ENCODE results near the gene ARHGAP26. TPM values are rescaled to one million over a fixed set of nuclear protein-coding genes. Genes with fewer than 3 reads are reported as not detected.
A peak's percentile ranks its signal among the peaks of the same experiment; 100 is the strongest.

ARHGAP26 gene
- total RNA-seq, 4 donors from 2014 or later, result 11.1 to 36.1 (median 21.8) TPM

DNA sequence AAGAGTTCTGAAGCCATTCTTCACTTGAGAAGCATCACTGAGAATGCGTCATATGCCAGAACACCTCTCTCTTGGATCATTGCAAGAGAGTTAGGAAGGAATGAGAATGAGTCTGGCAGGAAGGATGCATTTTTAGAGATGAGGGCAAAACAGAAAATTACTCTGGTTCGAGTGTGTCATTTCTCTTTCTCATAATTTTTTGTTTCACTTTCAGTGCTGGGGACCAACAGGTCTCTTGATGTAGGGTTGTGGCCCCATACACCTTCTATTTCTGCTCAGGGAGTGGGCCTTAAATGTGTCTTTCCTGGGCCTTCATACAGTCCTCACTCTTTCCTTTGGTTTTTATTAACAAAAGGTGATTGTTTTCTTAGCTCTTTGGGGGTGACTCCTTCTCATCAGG is 330.9 kb downstream of the ARHGAP26 start:
- Histone ChIP-seq H3K27me3 (no peaks in the 10 kb centered on the region), H3K4me3 (no peak overlapping the region), H3K9me3 (no peaks in the 10 kb centered on the region), H3K4me1 (peaks cover 27% of the 10 kb centered on the region), H3K36me3 (no peaks in the 10 kb centered on the region), H3K27ac (no peak overlapping the region)
- no peak for DNase-seq (ENCODE audit: low spot score in 2 of 2)
- TF ChIP-seq, protein P1, sequence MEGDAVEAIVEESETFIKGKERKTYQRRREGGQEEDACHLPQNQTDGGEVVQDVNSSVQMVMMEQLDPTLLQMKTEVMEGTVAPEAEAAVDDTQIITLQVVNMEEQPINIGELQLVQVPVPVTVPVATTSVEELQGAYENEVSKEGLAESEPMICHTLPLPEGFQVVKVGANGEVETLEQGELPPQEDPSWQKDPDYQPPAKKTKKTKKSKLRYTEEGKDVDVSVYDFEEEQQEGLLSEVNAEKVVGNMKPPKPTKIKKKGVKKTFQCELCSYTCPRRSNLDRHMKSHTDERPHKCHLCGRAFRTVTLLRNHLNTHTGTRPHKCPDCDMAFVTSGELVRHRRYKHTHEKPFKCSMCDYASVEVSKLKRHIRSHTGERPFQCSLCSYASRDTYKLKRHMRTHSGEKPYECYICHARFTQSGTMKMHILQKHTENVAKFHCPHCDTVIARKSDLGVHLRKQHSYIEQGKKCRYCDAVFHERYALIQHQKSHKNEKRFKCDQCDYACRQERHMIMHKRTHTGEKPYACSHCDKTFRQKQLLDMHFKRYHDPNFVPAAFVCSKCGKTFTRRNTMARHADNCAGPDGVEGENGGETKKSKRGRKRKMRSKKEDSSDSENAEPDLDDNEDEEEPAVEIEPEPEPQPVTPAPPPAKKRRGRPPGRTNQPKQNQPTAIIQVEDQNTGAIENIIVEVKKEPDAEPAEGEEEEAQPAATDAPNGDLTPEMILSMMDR (IDR thresholded peaks at IDR 0.05), result no peak
- no peak for TF ChIP-seq EP300 (IDR thresholded peaks at IDR 0.05)
- no peak for TF ChIP-seq POLR2A (IDR thresholded peaks at IDR 0.05)
- TF ChIP-seq POLR2AphosphoS5 (IDR thresholded peaks at IDR 0.05), result no peak
- 82% methylated on average over 2 of the region's 2 CpGs for WGBS

DNA sequence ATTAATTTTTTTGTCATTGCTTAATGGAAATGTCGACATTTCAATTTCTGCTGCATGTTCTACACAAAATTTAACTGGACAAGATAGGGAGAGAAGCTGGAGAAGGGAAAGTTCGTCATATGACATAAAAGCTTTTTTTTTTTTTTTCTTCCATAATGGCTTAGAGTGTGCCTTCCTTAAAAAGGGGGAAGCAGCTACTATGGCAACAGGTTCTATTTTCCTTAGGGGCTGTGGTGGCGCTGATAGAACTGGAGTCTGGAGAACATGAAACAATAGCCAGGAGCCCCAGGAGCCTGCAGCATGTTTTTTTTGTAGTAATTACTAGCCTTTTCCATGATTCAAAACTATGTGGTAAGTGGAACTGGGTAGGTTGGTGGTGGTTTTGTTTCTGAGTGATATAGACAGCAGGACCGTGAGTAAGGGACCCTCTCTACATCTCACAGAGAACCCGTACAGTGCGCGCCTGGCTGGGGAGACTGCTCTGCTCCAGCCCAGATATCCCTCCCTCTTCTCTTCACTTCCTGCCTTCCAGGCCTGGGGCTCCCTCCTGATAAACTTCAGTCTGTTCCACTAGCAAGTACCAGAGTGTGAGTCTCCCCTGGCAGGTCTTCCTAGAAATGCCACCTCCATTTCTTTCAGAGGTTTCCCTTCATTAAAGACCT is 331.7 kb downstream of the ARHGAP26 start:
- WGBS, result 75% methylated on average over 7 of the region's 7 CpGs

DNA sequence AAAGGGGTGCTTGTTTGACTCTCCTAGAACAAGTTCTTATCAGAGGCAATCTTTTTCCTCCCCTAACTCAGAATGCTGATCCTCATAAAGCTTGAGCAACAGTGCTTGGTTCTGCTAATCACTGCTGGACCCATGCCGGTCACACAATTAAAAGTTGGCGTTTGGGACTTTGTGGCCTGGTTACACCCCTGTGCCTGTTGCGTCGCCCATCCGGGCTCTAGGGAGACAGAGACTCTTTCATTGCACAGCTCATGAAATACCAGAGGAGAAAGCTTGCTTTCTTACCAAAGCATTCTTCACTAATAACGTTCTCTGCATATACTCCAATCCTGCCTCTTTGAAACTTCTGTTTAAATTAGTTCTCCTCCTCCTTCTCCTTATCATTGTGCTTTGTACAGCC is 332.2 kb downstream of the ARHGAP26 start:
- Histone ChIP-seq H3K4me1 (peaks cover 28% of the 10 kb centered on the region), H3K36me3 (no peaks in the 10 kb centered on the region), H3K9me3 (no peaks in the 10 kb centered on the region), H3K27me3 (no peaks in the 10 kb centered on the region), H3K27ac (peak overlapping the region; percentile 61), H3K4me3 (no peak overlapping the region)
- 65% methylated on average over 6 of the region's 6 CpGs for WGBS
- peak; percentile 72 to 83 for DNase-seq (ENCODE audit: low spot score in 2 of 2)
- TF ChIP-seq POLR2AphosphoS5 (IDR thresholded peaks at IDR 0.05) (no peak), POLR2A (IDR thresholded peaks at IDR 0.05) (no peak), EP300 (IDR thresholded peaks at IDR 0.05) (no peak)
- TF ChIP-seq, protein P1 (IDR thresholded peaks at IDR 0.05), result no peak

More for the DNA sequence above, 331.7 kb downstream of the ARHGAP26 start:
- Histone ChIP-seq H3K4me3 (no peak overlapping the region), H3K27me3 (no peaks in the 10 kb centered on the region), H3K36me3 (no peaks in the 10 kb centered on the region), H3K4me1 (peaks cover 28% of the 10 kb centered on the region), H3K27ac (peak overlapping the region; percentile 61), H3K9me3 (no peaks in the 10 kb centered on the region)
- TF ChIP-seq POLR2AphosphoS5 (IDR thresholded peaks at IDR 0.05), result no peak
- TF ChIP-seq EP300 (IDR thresholded peaks at IDR 0.05), result no peak
- TF ChIP-seq, protein P1 (IDR thresholded peaks at IDR 0.05), result no peak
- TF ChIP-seq POLR2A (IDR thresholded peaks at IDR 0.05), result no peak
- DNase-seq (ENCODE audit: low spot score in 2 of 2), result no peak

DNA sequence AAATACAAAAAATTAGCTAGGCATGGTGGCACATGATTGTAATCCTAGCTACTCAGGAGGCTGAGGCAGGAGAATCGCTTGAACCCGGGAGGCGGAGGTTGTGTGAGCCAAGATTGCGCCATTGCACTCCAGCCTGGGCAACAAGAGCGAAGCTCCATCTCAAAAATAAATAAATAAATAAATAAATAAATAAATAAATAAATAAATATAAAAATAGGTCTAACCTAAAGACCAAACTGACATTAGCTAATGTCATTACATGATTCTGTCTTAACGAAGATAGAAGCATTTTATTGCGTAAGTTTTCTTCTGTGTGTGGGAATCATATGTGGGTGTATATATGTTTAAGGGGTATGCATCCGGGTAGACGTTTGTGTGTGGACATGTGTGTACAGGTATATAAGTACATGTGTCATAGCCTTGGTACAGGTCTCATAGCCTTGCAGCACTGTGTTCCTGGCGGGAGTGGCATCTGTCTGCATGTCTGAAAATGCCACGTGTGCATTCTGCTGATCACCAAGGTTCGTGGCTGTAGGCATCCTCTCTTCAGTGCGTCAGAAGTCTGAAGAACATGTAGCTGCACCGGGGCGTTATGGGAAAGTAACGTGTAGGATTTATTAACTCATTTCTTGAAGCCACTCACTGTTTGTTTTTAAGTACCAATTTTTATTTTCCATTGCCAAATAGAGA is 335.2 kb downstream of the ARHGAP26 start:
- Histone ChIP-seq H3K27ac (no peak overlapping the region), H3K36me3 (no peaks in the 10 kb centered on the region), H3K9me3 (no peaks in the 10 kb centered on the region), H3K4me1 (peaks cover 34% of the 10 kb centered on the region), H3K27me3 (no peaks in the 10 kb centered on the region), H3K4me3 (no peak overlapping the region)
- DNase-seq (ENCODE audit: low spot score in 2 of 2), result no peak
- 57% methylated on average over 16 of the region's 16 CpGs for WGBS
- TF ChIP-seq EP300 (IDR thresholded peaks at IDR 0.05), result no peak
- TF ChIP-seq POLR2AphosphoS5 (IDR thresholded peaks at IDR 0.05), result no peak
- no peak for TF ChIP-seq POLR2A (IDR thresholded peaks at IDR 0.05)
- TF ChIP-seq, protein P1 (IDR thresholded peaks at IDR 0.05), result no peak

DNA sequence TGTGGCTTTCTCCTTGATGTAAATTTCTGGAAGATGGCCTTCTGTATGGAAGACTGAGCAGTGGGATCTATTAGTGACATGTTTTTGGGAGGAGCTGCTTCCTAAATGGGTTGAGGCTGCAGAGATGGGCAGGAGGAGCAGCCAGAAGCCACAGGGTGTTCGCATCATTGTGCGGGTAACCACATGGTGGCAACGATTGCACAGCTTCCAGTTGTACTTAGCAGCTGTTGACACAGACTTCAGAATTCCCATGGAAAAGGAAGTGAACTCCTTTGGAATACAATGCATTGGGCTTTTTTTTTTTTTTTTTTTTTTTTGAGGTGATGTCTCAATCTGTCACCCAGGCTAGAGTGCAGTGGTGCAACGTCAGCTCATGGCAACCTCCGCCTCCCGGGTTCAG is 336.0 kb downstream of the ARHGAP26 start:
- no peak overlapping the region for H3K27ac ChIP-seq
- H3K9me3 ChIP-seq, result no peaks in the 10 kb centered on the region
- no peaks in the 10 kb centered on the region for H3K36me3 ChIP-seq
- H3K27me3 ChIP-seq, result no peaks in the 10 kb centered on the region
- DNase-seq (ENCODE audit: low spot score in 2 of 2), result no peak
- peaks cover 40% of the 10 kb centered on the region for H3K4me1 ChIP-seq
- peak in 1 of 3 donors; percentile 13 for TF ChIP-seq POLR2AphosphoS5 (IDR thresholded peaks at IDR 0.05)
- no peak for TF ChIP-seq POLR2A (IDR thresholded peaks at IDR 0.05)
- H3K4me3 ChIP-seq, result no peak overlapping the region
- 51% methylated on average over 6 of the region's 6 CpGs for WGBS
